SK-N-SH (cell line): Measurements from ENCODE around the gene G2E3.

Source experiments
- CTCF ChIP-seq: fragments of 200-600 bp; sonication (generic); IDR thresholded peaks from 2 replicates; pipeline ENCODE4 v1.6.1; 2017; ENCODE audit warnings: antibody characterized with exemption, mild to moderate bottlenecking, moderate library complexity
- EP300 ChIP-seq, 2 experiments: IDR thresholded peaks; 2 replicates each; pipeline versions ENCODE4 v1.4.0 to v1.6.1; 2012; ENCODE audit warnings: borderline replicate concordance in 1 of 2, low read depth in 1 of 2, low read length in 1 of 2
- EZH2phosphoT487 ChIP-seq: fragments of 200-600 bp; sonication (generic); IDR thresholded peaks from 2 replicates; pipeline ENCODE4 v1.6.1; 2017; ENCODE audit warnings: low read depth, mixed run types, mild to moderate bottlenecking, antibody characterized with exemption, moderate library complexity, borderline replicate concordance
- GABPA ChIP-seq: IDR thresholded peaks from 2 replicates; pipeline ENCODE4 v1.4.0; 2012; ENCODE audit warnings: low read depth, mild to moderate bottlenecking
- POLR2AphosphoS5 ChIP-seq: IDR thresholded peaks from 2 replicates; pipeline ENCODE4 v1.6.1; 2012; ENCODE audit warnings: low read depth, low read length
- RAD21 ChIP-seq: IDR thresholded peaks from 2 replicates; pipeline ENCODE4 v1.6.1; 2012; ENCODE audit warnings: mild to moderate bottlenecking, low read length
- RCOR1 ChIP-seq: fragments of 150-350 bp; IDR thresholded peaks from 2 replicates; pipeline ENCODE4 v1.6.1; 2017; ENCODE audit warnings: antibody characterized with exemption, low read length

- TF ChIP-seq RCOR1 (no peak), RAD21 (no peak), POLR2AphosphoS5 (no peak), CTCF (no peak), EZH2phosphoT487 (no peak), EP300 (IDR thresholded peaks at IDR 0.05; ENCODE audit: borderline replicate concordance in 1 of 2, low read depth in 1 of 2, low read length in 1 of 2) (no peak), GABPA (no peak)
Observed at GRCh38 chr14:30564235-30564867, 5.4 kb downstream of the G2E3 start.
